Activated T-cell treated with anti-CD3 and anti-CD28 coated beads for 48 hours (primary cell): Measurements from ENCODE around the gene MYLK2.
"Not testable (repeated sequence)": the region's sequence is repeated elsewhere in the genome, so short reads cannot be mapped to it uniquely, and the experiment has no call there.

Experiments
- DNase-seq: peaks from one replicate; pipeline ENCODE4 v3.0.0-alpha.2; 2020; ENCODE audit warnings: low read depth

MYLK2 gene

GRCh38 chr20:31815408-31816188 is 3.6 kb upstream of the MYLK2 start:
- no peak for DNase-seq

- DNase-seq = no peak
These were observed 2.9 kb upstream of the MYLK2 start for GRCh38 chr20:31816221-31816620.

GRCh38 chr20:31817461-31817860 is 1.7 kb upstream of the MYLK2 start:
- DNase-seq = no peak

GRCh38 chr20:31818376-31818908 is 714 bp upstream of the MYLK2 start:
- DNase-seq = no peak

- DNase-seq = no peak
These were observed 1.1 kb downstream of the MYLK2 start for GRCh38 chr20:31820228-31820627.

GRCh38 chr20:31821427-31821826 is 2.3 kb downstream of the MYLK2 start:
- no peak for DNase-seq

GRCh38 chr20:31822421-31823330 is 3.5 kb downstream of the MYLK2 start:
- peak; percentile 70 for DNase-seq

GRCh38 chr20:31823360-31824124 is 4.4 kb downstream of the MYLK2 start:
- no peak for DNase-seq

- no peak for DNase-seq
These were observed 4.9 kb downstream of the MYLK2 start for GRCh38 chr20:31824125-31824485.

GRCh38 chr20:31824554-31825313 is 5.6 kb downstream of the MYLK2 start:
- no peak for DNase-seq

GRCh38 chr20:31826074-31826473 is 6.9 kb downstream of the MYLK2 start:
- no peak for DNase-seq

- DNase-seq = no peak
These were observed 7.9 kb downstream of the MYLK2 start for GRCh38 chr20:31827059-31827458.

GRCh38 chr20:31828016-31828415 is 8.9 kb downstream of the MYLK2 start:
- DNase-seq = not testable (repeated sequence)

- DNase-seq = no peak
These were observed 10.6 kb downstream of the MYLK2 start for GRCh38 chr20:31829731-31830130.

- DNase-seq = no peak
These were observed 11.3 kb downstream of the MYLK2 start for GRCh38 chr20:31830406-31830981.

GRCh38 chr20:31831211-31831610 is 12.1 kb downstream of the MYLK2 start:
- no peak for DNase-seq

- DNase-seq = no peak
These were observed 12.7 kb downstream of the MYLK2 start for GRCh38 chr20:31831771-31832306.

- DNase-seq = peak; percentile 56
These were observed 14.2 kb downstream of the MYLK2 start for GRCh38 chr20:31833130-31833930.

GRCh38 chr20:31833931-31834521 is 14.9 kb downstream of the MYLK2 start:
- DNase-seq = no peak
